ENCODE measurements around the gene ARL5C.

Gene ARL5C

DNA sequence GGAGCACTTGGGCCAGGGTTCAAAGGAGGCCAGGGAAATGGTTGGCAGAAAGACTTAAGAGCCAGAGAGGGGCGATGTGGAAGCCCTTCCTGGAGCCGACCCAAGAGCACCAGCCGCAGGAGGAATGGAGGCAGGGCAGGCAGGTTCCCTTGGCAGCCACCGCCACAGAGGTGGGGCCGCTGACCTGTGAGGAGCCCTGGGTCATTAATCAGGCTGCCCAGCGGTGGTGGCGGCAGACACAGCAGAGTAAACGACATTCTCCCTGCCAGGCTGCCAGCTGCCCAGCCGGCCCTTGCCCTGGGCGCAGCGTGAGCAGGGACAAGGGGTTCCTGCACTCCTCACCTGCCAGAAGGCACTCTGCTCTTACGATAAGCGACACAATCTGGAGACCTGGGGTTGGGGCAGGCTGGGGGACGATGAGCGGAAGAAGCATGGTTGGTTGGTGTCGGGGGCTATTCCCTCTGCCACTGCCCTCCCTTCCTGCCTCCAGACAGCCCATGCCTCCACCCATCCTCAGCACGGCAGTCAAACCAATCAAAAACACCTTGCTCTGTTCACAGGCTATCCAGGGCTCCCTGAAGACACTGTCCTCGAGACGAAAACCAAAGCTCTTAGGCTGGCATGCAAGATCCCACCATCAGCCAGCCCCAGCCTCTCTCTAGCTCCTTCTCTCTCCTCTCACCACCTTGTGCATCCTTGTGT is 55.4 kb downstream of the ARL5C start:
- in situ Hi-C loops (cut with MboI; ENCODE audit: low sequenced_read_pairs) = no loop called here

DNA sequence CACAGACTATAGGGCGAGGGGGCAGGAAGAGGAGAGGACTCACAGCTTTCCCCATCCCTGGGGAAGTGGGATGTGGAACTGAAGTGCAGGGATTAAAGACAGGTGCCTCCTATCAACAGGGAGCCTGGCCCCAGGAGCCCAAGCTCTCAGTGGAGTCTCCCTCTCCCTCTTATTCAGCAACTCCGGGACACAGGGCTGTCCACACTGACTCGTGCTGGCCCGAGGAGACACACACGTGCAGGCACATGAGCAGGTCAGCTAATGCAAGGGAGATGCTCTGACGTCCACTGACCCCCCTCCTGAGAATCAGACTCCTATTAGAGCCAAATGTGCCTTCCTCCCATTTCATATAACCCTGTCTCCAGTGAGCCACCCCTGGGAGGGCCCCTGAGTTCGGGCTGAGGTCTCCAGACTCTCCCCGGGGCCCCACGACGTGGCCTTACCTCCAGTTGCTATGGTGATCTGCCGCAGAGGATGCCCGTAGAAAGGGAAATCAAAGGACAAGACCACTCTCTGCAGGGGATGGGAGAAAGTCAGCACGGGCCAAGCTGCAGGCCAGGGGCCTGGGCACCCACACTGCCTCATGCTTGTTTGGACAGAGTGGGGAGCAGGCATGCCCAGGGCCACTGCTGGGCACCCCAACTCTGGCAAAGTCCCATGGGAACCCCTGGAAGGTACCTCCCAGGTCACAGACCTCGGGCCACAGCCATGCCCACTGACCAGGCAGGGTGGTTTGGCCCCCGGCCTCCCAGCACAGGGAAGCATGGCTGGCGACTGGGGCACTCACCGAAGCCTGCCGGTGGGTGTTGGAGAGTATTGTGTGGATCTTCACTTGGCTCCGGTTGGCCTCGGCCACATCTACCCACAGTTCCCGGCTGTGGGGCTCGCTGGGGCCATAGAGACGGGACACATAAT is 57.2 kb downstream of the ARL5C start:
- in situ Hi-C loops (cut with MboI; ENCODE audit: low sequenced_read_pairs) = no loop called here

DNA sequence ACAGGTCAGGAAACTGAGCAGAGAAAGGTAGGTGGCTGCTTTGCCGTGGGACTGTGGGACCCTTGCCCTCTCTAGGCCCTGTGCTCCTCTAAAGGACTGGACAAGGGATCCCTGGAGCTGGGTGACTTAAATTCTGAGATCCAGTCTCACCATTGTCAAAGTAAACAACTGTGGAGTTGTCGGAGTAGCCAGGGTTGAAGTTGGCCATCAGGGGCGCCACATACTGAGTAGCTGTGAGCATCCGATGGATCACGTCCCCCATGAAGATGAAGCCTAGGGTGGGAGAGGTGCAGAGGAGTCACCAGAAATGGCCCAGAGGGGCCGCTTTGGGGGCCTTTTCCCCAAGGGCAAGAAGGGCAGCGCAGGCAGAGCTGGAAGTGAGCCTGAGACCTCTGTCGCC is 58.0 kb downstream of the ARL5C start:
- in situ Hi-C loops (cut with MboI; ENCODE audit: low sequenced_read_pairs) = no loop called here

DNA sequence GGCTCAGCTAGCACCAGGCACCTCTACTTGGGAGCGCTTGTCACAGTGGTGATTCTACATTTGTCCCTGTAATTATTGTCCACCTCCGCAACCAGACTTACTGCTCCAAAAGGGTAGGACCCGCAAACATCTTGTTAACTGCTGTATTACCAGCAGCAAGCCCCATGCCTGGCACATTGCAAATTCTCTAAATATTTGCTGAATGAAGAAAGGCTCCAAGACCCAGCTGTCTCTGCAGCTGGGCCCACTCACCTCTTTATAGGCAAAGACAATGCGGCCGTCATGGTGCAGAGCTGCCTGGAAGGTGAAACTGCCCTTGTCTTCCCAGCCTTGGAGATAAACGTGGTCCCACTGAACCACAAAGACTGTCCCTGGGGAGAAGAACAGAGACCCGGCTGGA is 58.8 kb downstream of the ARL5C start:
- in situ Hi-C loops (cut with MboI; ENCODE audit: low sequenced_read_pairs) = no loop called here
